Measurements from ENCODE around the gene USB1.

DNA sequence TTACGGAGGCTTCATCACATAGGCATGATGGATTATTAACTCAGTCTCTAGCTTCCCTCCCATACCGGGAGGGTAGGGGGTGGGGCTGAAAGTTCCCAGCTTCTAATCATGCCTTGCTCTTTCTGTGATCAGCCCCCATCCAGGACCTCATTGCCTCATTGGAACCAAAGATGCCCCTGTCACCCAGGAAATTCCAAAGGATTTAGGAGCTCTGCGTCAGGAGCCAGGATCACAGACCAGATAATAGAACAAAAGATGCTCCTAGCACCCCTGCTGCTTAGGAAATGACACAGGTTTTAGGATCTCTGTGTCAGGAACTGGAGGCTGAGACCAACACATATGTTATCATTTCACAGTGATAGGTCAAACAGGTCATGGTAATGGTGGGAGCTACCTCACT lies 9.7 kb downstream of the USB1 start:
- TF ChIP-seq, protein P1, sequence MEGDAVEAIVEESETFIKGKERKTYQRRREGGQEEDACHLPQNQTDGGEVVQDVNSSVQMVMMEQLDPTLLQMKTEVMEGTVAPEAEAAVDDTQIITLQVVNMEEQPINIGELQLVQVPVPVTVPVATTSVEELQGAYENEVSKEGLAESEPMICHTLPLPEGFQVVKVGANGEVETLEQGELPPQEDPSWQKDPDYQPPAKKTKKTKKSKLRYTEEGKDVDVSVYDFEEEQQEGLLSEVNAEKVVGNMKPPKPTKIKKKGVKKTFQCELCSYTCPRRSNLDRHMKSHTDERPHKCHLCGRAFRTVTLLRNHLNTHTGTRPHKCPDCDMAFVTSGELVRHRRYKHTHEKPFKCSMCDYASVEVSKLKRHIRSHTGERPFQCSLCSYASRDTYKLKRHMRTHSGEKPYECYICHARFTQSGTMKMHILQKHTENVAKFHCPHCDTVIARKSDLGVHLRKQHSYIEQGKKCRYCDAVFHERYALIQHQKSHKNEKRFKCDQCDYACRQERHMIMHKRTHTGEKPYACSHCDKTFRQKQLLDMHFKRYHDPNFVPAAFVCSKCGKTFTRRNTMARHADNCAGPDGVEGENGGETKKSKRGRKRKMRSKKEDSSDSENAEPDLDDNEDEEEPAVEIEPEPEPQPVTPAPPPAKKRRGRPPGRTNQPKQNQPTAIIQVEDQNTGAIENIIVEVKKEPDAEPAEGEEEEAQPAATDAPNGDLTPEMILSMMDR (IDR thresholded peaks at IDR 0.05; ENCODE audit: insufficient read depth, low read depth, low read length), result no peak
- TF ChIP-seq EZH2 (IDR thresholded peaks at IDR 0.05; ENCODE audit: insufficient read depth, low read length), result no peak

All from astrocyte (in vitro differentiated cells and primary cell).